SKM-1 treated with dmso at 0.1 percent for 144 hours (cell line): ENCODE data around the gene POLR1D.

Source experiments
- DNase-seq: peaks from one replicate; lab custom pipeline; 2025; ENCODE audit not compliant: unreplicated experiment; lab: John Stamatoyannopoulos, UW

Gene POLR1D

GRCh38 chr13:27670861-27671260 lies 49.2 kb downstream of the POLR1D start:
- no peak for DNase-seq

DNA sequence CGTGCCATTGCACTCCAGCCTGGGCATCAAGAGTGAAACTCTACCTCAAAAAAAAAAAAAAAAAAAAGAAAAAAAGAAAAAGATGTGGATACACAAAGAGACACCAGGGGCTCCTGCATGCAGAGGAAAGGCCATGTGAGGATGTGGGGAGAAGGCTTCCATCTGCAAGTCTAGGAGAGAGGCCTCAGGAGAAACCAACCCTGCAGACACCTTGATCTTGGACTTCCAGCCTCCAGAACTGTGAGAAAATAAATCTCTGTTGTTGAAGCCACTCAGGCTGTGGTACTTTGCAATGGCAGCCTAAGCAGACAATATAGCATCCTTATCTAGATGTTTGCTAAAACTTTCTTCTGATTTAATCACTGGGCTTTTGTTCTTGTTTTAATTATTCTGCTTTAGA lies 50.3 kb downstream of the POLR1D start:
- DNase-seq: no peak
